ENCODE results near the gene ZSWIM6. TPM values are rescaled to one million over a fixed set of nuclear protein-coding genes. Genes with fewer than 3 reads are reported as not detected.

Gene ZSWIM6
- total RNA-seq, 2 experiments from 2014 or later = 0.06 to 0.17 TPM

- no peak overlapping the region for H3K4me2 ChIP-seq (ENCODE audit: low read length)
- H3K9me3 ChIP-seq (ENCODE audit: low read length) = no peaks in the 10 kb centered on the region
- no peaks in the 10 kb centered on the region for H3K4me1 ChIP-seq (ENCODE audit: insufficient read depth, low read length, poor library complexity, severe bottlenecking)
- no peak for TF ChIP-seq CTCF (conservative IDR thresholded peaks at IDR 0.05; ENCODE audit: low read length)
- TF ChIP-seq EZH2phosphoT487 (IDR thresholded peaks at IDR 0.05; ENCODE audit: borderline replicate concordance, low read depth, low read length) = no peak
- H2AFZ ChIP-seq (ENCODE audit: low read length) = no peak overlapping the region
- no peaks in the 10 kb centered on the region for H3K9me2 ChIP-seq (ENCODE audit: insufficient read depth, low read length)
- no peaks in the 10 kb centered on the region for H3K79me2 ChIP-seq (ENCODE audit: insufficient read depth, low read depth, low read length)
- POLR2A ChIA-PET = no interaction called here
- intact Hi-C loops (cut with micrococcal nuclease; ENCODE audit: unreplicated experiment) = loop anchor here (10.0 kb wide), 1 partner anchor 297 kb away; no protein-coding TSS in a partner anchor
- CTCF ChIA-PET (ENCODE audit: unreplicated experiment) = no interaction called here
- no peak overlapping the region for H3K4me3 ChIP-seq (ENCODE audit: low read depth, low read length, poor library complexity, severe bottlenecking)
- H4K20me1 ChIP-seq (ENCODE audit: insufficient read depth, low read length) = no peaks in the 10 kb centered on the region
- no peak overlapping the region for H3K27ac ChIP-seq (ENCODE audit: low read depth, low read length, poor library complexity, severe bottlenecking)
- no peak for DNase-seq (ENCODE audit: low spot score)
- no peaks in the 10 kb centered on the region for H3K36me3 ChIP-seq (ENCODE audit: insufficient read depth, low read length)
- BruUV-seq (replicated peaks) = no TSS peak
Measured at GRCh38 chr5:61352180-61352579, 20.1 kb downstream of the ZSWIM6 start.

DNA sequence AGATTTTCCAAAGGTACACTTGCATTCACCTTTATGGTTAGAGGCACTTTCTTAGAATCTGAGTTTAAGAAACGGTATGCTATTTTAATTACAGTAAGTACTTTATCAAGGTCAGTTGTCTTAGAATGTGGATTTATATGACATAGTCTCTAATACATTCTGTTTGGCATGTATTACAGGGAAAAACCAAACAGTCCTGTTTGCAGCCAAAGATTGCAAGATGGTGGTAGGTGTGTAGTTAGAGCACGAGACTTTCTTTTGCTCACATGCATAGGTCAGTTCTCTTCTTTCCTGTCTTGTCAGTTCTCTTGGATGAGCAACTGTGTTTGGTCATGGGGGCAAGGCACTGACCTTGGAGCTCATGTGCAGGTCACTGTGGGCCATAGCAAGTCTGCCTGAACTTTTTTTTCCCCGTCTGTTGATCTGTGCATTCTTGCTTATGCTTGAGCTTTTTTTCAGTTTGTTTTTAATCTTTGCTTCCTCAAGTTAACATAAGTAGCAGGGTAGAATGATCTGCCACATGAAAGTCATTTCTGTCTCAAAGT, 20.6 kb downstream of the ZSWIM6 start:
- TF ChIP-seq EZH2phosphoT487 (IDR thresholded peaks at IDR 0.05; ENCODE audit: borderline replicate concordance, low read depth, low read length) = no peak
- no peak for TF ChIP-seq CTCF (conservative IDR thresholded peaks at IDR 0.05; ENCODE audit: low read length)
- Histone ChIP-seq H3K9me3 (ENCODE audit: low read length) (no peaks in the 10 kb centered on the region), H3K27ac (ENCODE audit: low read depth, low read length, poor library complexity, severe bottlenecking) (no peak overlapping the region), H4K20me1 (ENCODE audit: insufficient read depth, low read length) (no peaks in the 10 kb centered on the region), H3K9me2 (ENCODE audit: insufficient read depth, low read length) (no peaks in the 10 kb centered on the region), H2AFZ (ENCODE audit: low read length) (no peak overlapping the region), H3K4me3 (ENCODE audit: low read depth, low read length, poor library complexity, severe bottlenecking) (no peak overlapping the region), H3K36me3 (ENCODE audit: insufficient read depth, low read length) (no peaks in the 10 kb centered on the region), H3K4me2 (ENCODE audit: low read length) (no peak overlapping the region), H3K4me1 (ENCODE audit: insufficient read depth, low read length, poor library complexity, severe bottlenecking) (no peaks in the 10 kb centered on the region), H3K79me2 (ENCODE audit: insufficient read depth, low read depth, low read length) (no peaks in the 10 kb centered on the region)
- DNase-seq (ENCODE audit: low spot score) = no peak
- intact Hi-C loops (cut with micrococcal nuclease; ENCODE audit: unreplicated experiment) = loop anchor here (10.0 kb wide), 1 partner anchor 298 kb away; no protein-coding TSS in a partner anchor
- BruUV-seq (replicated peaks) = no TSS peak
- ChIA-PET POLR2A (interaction anchor here (0.9 kb wide), 1 partner anchor 136 kb away, joined by 3 read pairs; no protein-coding TSS in a partner anchor), CTCF (ENCODE audit: unreplicated experiment) (no interaction called here)

GRCh38 chr5:61353293-61353692, 21.2 kb downstream of the ZSWIM6 start:
- Histone ChIP-seq H2AFZ (ENCODE audit: low read length) (no peak overlapping the region), H3K79me2 (ENCODE audit: insufficient read depth, low read depth, low read length) (no peaks in the 10 kb centered on the region), H3K27ac (ENCODE audit: low read depth, low read length, poor library complexity, severe bottlenecking) (no peak overlapping the region), H3K4me1 (ENCODE audit: insufficient read depth, low read length, poor library complexity, severe bottlenecking) (no peaks in the 10 kb centered on the region), H3K4me3 (ENCODE audit: low read depth, low read length, poor library complexity, severe bottlenecking) (no peak overlapping the region), H4K20me1 (ENCODE audit: insufficient read depth, low read length) (no peaks in the 10 kb centered on the region), H3K9me2 (ENCODE audit: insufficient read depth, low read length) (no peaks in the 10 kb centered on the region), H3K36me3 (ENCODE audit: insufficient read depth, low read length) (no peaks in the 10 kb centered on the region), H3K9me3 (ENCODE audit: low read length) (no peaks in the 10 kb centered on the region), H3K4me2 (ENCODE audit: low read length) (no peak overlapping the region)
- no peak for DNase-seq (ENCODE audit: low spot score)
- BruUV-seq (replicated peaks) = no TSS peak
- no peak for TF ChIP-seq CTCF (conservative IDR thresholded peaks at IDR 0.05; ENCODE audit: low read length)
- TF ChIP-seq EZH2phosphoT487 (IDR thresholded peaks at IDR 0.05; ENCODE audit: borderline replicate concordance, low read depth, low read length) = no peak
- intact Hi-C loops (cut with micrococcal nuclease; ENCODE audit: unreplicated experiment) = loop anchor here (10.0 kb wide), 1 partner anchor 298 kb away; no protein-coding TSS in a partner anchor
- CTCF ChIA-PET (ENCODE audit: unreplicated experiment) = no interaction called here
- POLR2A ChIA-PET = interaction anchor here (0.9 to 1.0 kb wide), 2 partner anchors 10 to 137 kb away, joined by 3 to 4 read pairs; no protein-coding TSS in a partner anchor
